ENCODE data around the gene SUCLA2. TPM values are rescaled to one million over a fixed set of nuclear protein-coding genes. Genes with fewer than 3 reads are reported as not detected.

The SUCLA2 gene
- total RNA-seq, 1 experiment from 2014 or later, result 53.9 TPM

- H3K27me3 ChIP-seq (ENCODE audit: insufficient read depth, low read length), result no peaks in the 10 kb centered on the region
- no peaks in the 10 kb centered on the region for H4K20me1 ChIP-seq (ENCODE audit: control insufficient read depth, insufficient read depth, insufficient read length)
- no peak overlapping the region for H3K14ac ChIP-seq (ENCODE audit: insufficient read depth, low read length)
- no peak for DNase-seq
- H3K18ac ChIP-seq (ENCODE audit: insufficient read length, low read depth, low read length), result no peak overlapping the region
- no peak overlapping the region for H2BK15ac ChIP-seq (ENCODE audit: low read depth, low read length)
- TF ChIP-seq, protein P1, sequence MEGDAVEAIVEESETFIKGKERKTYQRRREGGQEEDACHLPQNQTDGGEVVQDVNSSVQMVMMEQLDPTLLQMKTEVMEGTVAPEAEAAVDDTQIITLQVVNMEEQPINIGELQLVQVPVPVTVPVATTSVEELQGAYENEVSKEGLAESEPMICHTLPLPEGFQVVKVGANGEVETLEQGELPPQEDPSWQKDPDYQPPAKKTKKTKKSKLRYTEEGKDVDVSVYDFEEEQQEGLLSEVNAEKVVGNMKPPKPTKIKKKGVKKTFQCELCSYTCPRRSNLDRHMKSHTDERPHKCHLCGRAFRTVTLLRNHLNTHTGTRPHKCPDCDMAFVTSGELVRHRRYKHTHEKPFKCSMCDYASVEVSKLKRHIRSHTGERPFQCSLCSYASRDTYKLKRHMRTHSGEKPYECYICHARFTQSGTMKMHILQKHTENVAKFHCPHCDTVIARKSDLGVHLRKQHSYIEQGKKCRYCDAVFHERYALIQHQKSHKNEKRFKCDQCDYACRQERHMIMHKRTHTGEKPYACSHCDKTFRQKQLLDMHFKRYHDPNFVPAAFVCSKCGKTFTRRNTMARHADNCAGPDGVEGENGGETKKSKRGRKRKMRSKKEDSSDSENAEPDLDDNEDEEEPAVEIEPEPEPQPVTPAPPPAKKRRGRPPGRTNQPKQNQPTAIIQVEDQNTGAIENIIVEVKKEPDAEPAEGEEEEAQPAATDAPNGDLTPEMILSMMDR (conservative IDR thresholded peaks at IDR 0.05), result no peak
- no peaks in the 10 kb centered on the region for H3K79me2 ChIP-seq (ENCODE audit: insufficient read depth, low read length)
- Mint-ChIP-seq H3K27ac (peak overlapping the region in 1 of 3 experiments; percentile 29; a peak in 1 of 7 replicates), H3K4me3 (no peak overlapping the region), H3K27me3 (ENCODE audit: low read depth) (no peaks in the 10 kb centered on the region), H3K9me3 (peaks cover 0 to 2% of the 10 kb centered on the region in 2 experiments; a peak in 1 of 5 replicates), H3K4me1 (peaks cover 0 to 6% of the 10 kb centered on the region in 2 experiments; a peak in 1 of 4 replicates), H3K36me3 (ENCODE audit: insufficient read depth in 1 of 3, low read depth in 3 of 3) (peaks cover 21 to 74% (median 45%) of the 10 kb centered on the region in 3 experiments)
- H3K4me2 ChIP-seq (ENCODE audit: insufficient read depth, insufficient read length, low read length), result no peak overlapping the region
- no peaks in the 10 kb centered on the region for H3K4me1 ChIP-seq (ENCODE audit: insufficient read depth, low read length)
- no peaks in the 10 kb centered on the region for H3K79me1 ChIP-seq (ENCODE audit: insufficient read depth, low read depth, low read length, poor library complexity, severe bottlenecking)
- WGBS (ENCODE audit: extremely low coverage, insufficient read length, low lambda C conversion rate), result no CpG with 5 or more reads among the region's 3 CpGs
- H2BK12ac ChIP-seq (ENCODE audit: insufficient read length, low read depth, low read length), result no peak overlapping the region
- H3K4ac ChIP-seq (ENCODE audit: low read depth, low read length), result no peak overlapping the region
- no peak overlapping the region for H2AFZ ChIP-seq (ENCODE audit: low read length)
- H3K27ac ChIP-seq (ENCODE audit: insufficient read length, low read depth, low read length), result no peak overlapping the region
- H3T11ph ChIP-seq (ENCODE audit: low read length), result no peak overlapping the region
- no peaks in the 10 kb centered on the region for H3K23me2 ChIP-seq (ENCODE audit: insufficient read length, low read depth, low read length, poor library complexity, severe bottlenecking)
- H4K5ac ChIP-seq (ENCODE audit: insufficient read length, low read depth, low read length), result no peak overlapping the region
- H2AK5ac ChIP-seq (ENCODE audit: insufficient read length, low read length), result no peak overlapping the region
- no peak overlapping the region for H4K91ac ChIP-seq (ENCODE audit: insufficient read length, low read depth, low read length)
- no peak overlapping the region for H3K23ac ChIP-seq (ENCODE audit: insufficient read length, low read depth, low read length)
- H2BK20ac ChIP-seq (ENCODE audit: low read depth, low read length, poor library complexity, severe bottlenecking), result no peak overlapping the region
- no peak overlapping the region for H4K8ac ChIP-seq (replicated peaks; ENCODE audit: insufficient read length, low read depth, low read length)
- no peaks in the 10 kb centered on the region for H3K9me3 ChIP-seq (ENCODE audit: control insufficient read depth, low read depth, low read length)
- no peak overlapping the region for H3K9ac ChIP-seq (ENCODE audit: extremely low read depth, insufficient read length, low read length)
- no peak overlapping the region for H2BK120ac ChIP-seq (ENCODE audit: low read depth, low read length, poor library complexity, severe bottlenecking)
- no peak overlapping the region for H2BK5ac ChIP-seq (ENCODE audit: insufficient read length, low read length)
- H3K56ac ChIP-seq (ENCODE audit: insufficient read length, low read depth, low read length), result no peak overlapping the region
Measured at GRCh38 chr13:48050550-48050949, 49.5 kb upstream of the SUCLA2 start.

All from H9 (cell line).